DOHH2 (cell line): ENCODE data around the gene GRID1.

Experiments used
- CTCF ChIP-seq: fragments of 200-600 bp; sonication (generic); IDR thresholded peaks from one replicate; pipeline ENCODE4 v1.5.1; 2014; ENCODE audit warnings: antibody characterized with exemption, mild to moderate bottlenecking, low read depth, low read length; ENCODE audit not compliant: poor library complexity, severe bottlenecking
- EZH2phosphoT487 ChIP-seq: fragments of 200-600 bp; sonication (generic); IDR thresholded peaks from 2 replicates; pipeline ENCODE4 v1.6.1; 2017; ENCODE audit warnings: borderline replicate concordance, mild to moderate bottlenecking, antibody characterized with exemption, low read length, moderate library complexity, mixed read lengths

- TF ChIP-seq CTCF (no peak), EZH2phosphoT487 (no peak)
These were observed 29.4 kb downstream of the GRID1 start for GRCh38 chr10:86337121-86337601.
